Measurements from ENCODE around the gene CD86.

- TF ChIP-seq CTCF (IDR thresholded peaks at IDR 0.05; ENCODE audit: low read depth, low read length, poor library complexity, severe bottlenecking) (no peak), EZH2phosphoT487 (IDR thresholded peaks at IDR 0.05; ENCODE audit: borderline replicate concordance, low read length) (no peak)
Observed at GRCh38 chr3:122146466-122146865, 91.3 kb downstream of the CD86 start.

Data from DOHH2 (cell line).